ENCODE data around the gene EIF4G1. TPM values are rescaled to one million over a fixed set of nuclear protein-coding genes. Genes with fewer than 3 reads are reported as not detected.

The EIF4G1 gene
- total RNA-seq, 1 experiment from 2014 or later = 532 TPM

GRCh38 chr3:184296616-184297015 is 17.8 kb upstream of the EIF4G1 start:
- Histone ChIP-seq H2BK120ac (ENCODE audit: low read depth, low read length, poor library complexity, severe bottlenecking) (no peak overlapping the region), H4K91ac (ENCODE audit: insufficient read length, low read depth, low read length) (no peak overlapping the region), H3T11ph (ENCODE audit: low read length) (no peak overlapping the region), H3K4ac (ENCODE audit: low read depth, low read length) (no peak overlapping the region), H3K4me1 (ENCODE audit: insufficient read depth, low read length) (no peaks in the 10 kb centered on the region), H3K23ac (ENCODE audit: insufficient read length, low read depth, low read length) (no peak overlapping the region), H2BK5ac (ENCODE audit: insufficient read length, low read length) (no peak overlapping the region), H3K9me3 (ENCODE audit: control insufficient read depth, low read depth, low read length) (no peaks in the 10 kb centered on the region), H3K23me2 (ENCODE audit: insufficient read length, low read depth, low read length, poor library complexity, severe bottlenecking) (peaks cover 6% of the 10 kb centered on the region), H3K27ac (ENCODE audit: insufficient read length, low read depth, low read length) (no peak overlapping the region), H3K9ac (ENCODE audit: extremely low read depth, insufficient read length, low read length) (no peak overlapping the region), H4K20me1 (ENCODE audit: control insufficient read depth, insufficient read depth, insufficient read length) (no peaks in the 10 kb centered on the region), H3K4me2 (ENCODE audit: insufficient read depth, insufficient read length, low read length) (no peak overlapping the region), H2AK5ac (ENCODE audit: insufficient read length, low read length) (no peak overlapping the region), H3K56ac (ENCODE audit: insufficient read length, low read depth, low read length) (no peak overlapping the region), H4K5ac (ENCODE audit: insufficient read length, low read depth, low read length) (no peak overlapping the region), H3K18ac (ENCODE audit: insufficient read length, low read depth, low read length) (no peak overlapping the region), H3K27me3 (ENCODE audit: insufficient read depth, low read length) (no peaks in the 10 kb centered on the region), H2BK20ac (ENCODE audit: low read depth, low read length, poor library complexity, severe bottlenecking) (no peak overlapping the region), H2BK15ac (ENCODE audit: low read depth, low read length) (no peak overlapping the region), H2AFZ (ENCODE audit: low read length) (no peak overlapping the region), H3K79me1 (ENCODE audit: insufficient read depth, low read depth, low read length, poor library complexity, severe bottlenecking) (no peaks in the 10 kb centered on the region), H2BK12ac (ENCODE audit: insufficient read length, low read depth, low read length) (no peak overlapping the region), H4K8ac (replicated peaks; ENCODE audit: insufficient read length, low read depth, low read length) (no peak overlapping the region), H3K79me2 (ENCODE audit: insufficient read depth, low read length) (peaks cover 11% of the 10 kb centered on the region; the same call in 1 of the 2 replicates), H3K14ac (ENCODE audit: insufficient read depth, low read length) (no peak overlapping the region)
- no peak for TF ChIP-seq CTCF (conservative IDR thresholded peaks at IDR 0.05)
- H3K27me3 Mint-ChIP-seq (ENCODE audit: low read depth) = peaks cover 8% of the 10 kb centered on the region
- no peak overlapping the region; a peak in 1 of 5 replicates for H3K4me3 Mint-ChIP-seq
- H3K36me3 Mint-ChIP-seq (ENCODE audit: insufficient read depth in 1 of 3, low read depth in 3 of 3) = peaks cover 16 to 22% (median 21%) of the 10 kb centered on the region in 3 experiments; a peak in 6 of 7 replicates
- no peak overlapping the region for H3K27ac Mint-ChIP-seq
- no CpG with 5 or more reads among the region's 7 CpGs for WGBS (ENCODE audit: extremely low coverage, insufficient read length, low lambda C conversion rate)
- DNase-seq = no peak
- peaks cover 9 to 11% of the 10 kb centered on the region in 2 experiments for H3K4me1 Mint-ChIP-seq
- H3K9me3 Mint-ChIP-seq = no peaks in the 10 kb centered on the region; a peak in 1 of 5 replicates
